ENCODE data around the gene B3GALT4. TPM values are rescaled to one million over a fixed set of nuclear protein-coding genes. Genes with fewer than 3 reads are reported as not detected.

The B3GALT4 gene
- total and polyA plus RNA-seq, 2 of the 13 experiments (the other 11 are each of a cell fraction or from before 2014, with no cell fraction given): 0.04 to 0.27 TPM

GRCh38 chr6:33297956-33298772, 21.2 kb downstream of the B3GALT4 start (continued):
- no peak for TF ChIP-seq TIGD3 (CRISPR knock-in tag; IDR thresholded peaks at IDR 0.05; ENCODE audit: borderline replicate concordance)
- no peak for TF ChIP-seq TFAP4 (IDR thresholded peaks at IDR 0.05; ENCODE audit: borderline replicate concordance, low read depth)
- TF ChIP-seq ZNF44 (CRISPR knock-in tag; IDR thresholded peaks at IDR 0.05): no peak
- no peak for TF ChIP-seq NONO (IDR thresholded peaks at IDR 0.05)
- TF ChIP-seq NONO (CRISPR knock-in tag; conservative IDR thresholded peaks at IDR 0.05): no peak

GRCh38 chr6:33298773-33299236, 21.9 kb downstream of the B3GALT4 start, which contains the start of gene RGL2:
Gene RGL2, minus strand, starts transcription at chr6:33298942. Its CDS starts 332 bp downstream, at chr6:33298610.
- Histone ChIP-seq H3K9ac (ENCODE audit: insufficient read depth, low read depth, low read length) (peak within 1 kb of the TSS; percentile 92), H3K4me2 (ENCODE audit: low read depth, low read length) (peak within 1 kb of the TSS; percentile 92), H4K20me1 (ENCODE audit: insufficient read depth, low read length) (no peaks in the 10 kb centered on the region), H3K4me1 (ENCODE audit: insufficient read depth, low read length) (peaks cover 27% of the 10 kb centered on the region), H3K9me3 (ENCODE audit: low read length) (no peaks in the 10 kb centered on the region), H3K4me3 (replicated peaks in 1 of 3; ENCODE audit: insufficient read depth in 1 of 3, low read depth in 2 of 3, low read length in 3 of 3) (peak within 1 kb of the TSS; percentile 75 to 88 (median 79)), H2AFZ (ENCODE audit: low read length) (no peak within 1 kb of the TSS), H3K79me2 (ENCODE audit: insufficient read depth, low read length) (peaks cover 12% of the 10 kb centered on the region), H3K36me3 (replicated peaks in 1 of 2; ENCODE audit: control insufficient read depth in 1 of 2, insufficient read depth in 2 of 2, low read length in 2 of 2) (peaks cover 4 to 5% of the 10 kb centered on the region in 2 experiments; a peak in 2 of 5 replicates), H3K27me3 (ENCODE audit: control insufficient read depth in 1 of 2, insufficient read depth in 2 of 2, low read length in 2 of 2) (no peaks in the 10 kb centered on the region; a peak in 1 of 5 replicates), H3K27ac (ENCODE audit: extremely low read length, insufficient read depth, low read length) (peak within 1 kb of the TSS; percentile 93)
- no TSS peak for BruUV-seq (replicated peaks)
- intact Hi-C loops (cut with micrococcal nuclease; ENCODE audit: unreplicated experiment) (loop anchor here (1.0 kb wide), 3 partner anchors 10 to 99 kb away; partner anchors contain the start of genes PFDN6, RXRB, SLC39A7 and WDR46), in situ Hi-C loops (cut with HindIII; ENCODE audit: extremely low pct_ligation_motif_present, low pct_unique_long_range_greater_than_20kb) (loop anchor here (5.0 to 25.0 kb wide), 2 partner anchors 97 to 113 kb away; partner anchors contain the start of genes CUTA, HSD17B8, PHF1 and RXRB)
- CTCF ChIA-PET (ENCODE audit: low intra/inter-chr PET ratio, low total read pairs): interaction anchor here (1.2 to 3.3 kb wide), 3 partner anchors 10 to 175 kb away, joined by 3 to 52 read pairs (median 4); partner anchors contain the start of genes PFDN6 and WDR46
- no peak for FAIRE-seq
- no peak for DNase-seq (ENCODE audit: low spot score)
- WGBS (ENCODE audit: low lambda C conversion rate): 2% methylated on average over 25 of the region's 34 CpGs
- peak; percentile 27 for ATAC-seq
- POLR2A ChIA-PET: interaction anchor here (0.8 to 4.1 kb wide), 12 partner anchors 9 to 327 kb away, joined by 3 to 57 read pairs (median 11); partner anchors contain the start of genes B3GALT4, PFDN6, RPS18 and TAPBP
- no peak for TF ChIP-seq CBX5 (CRISPR knock-in tag; IDR thresholded peaks at IDR 0.05; ENCODE audit: borderline replicate concordance)
- TF ChIP-seq HNRNPL (IDR thresholded peaks at IDR 0.05; ENCODE audit: low read depth, low read length): no peak
- TF ChIP-seq PBX3 (CRISPR knock-in tag; IDR thresholded peaks at IDR 0.05; ENCODE audit: borderline replicate concordance): peak; percentile 19; the same call in 1 of the 2 replicates
- no peak for TF ChIP-seq ZNF577 (CRISPR knock-in tag; IDR thresholded peaks at IDR 0.05; ENCODE audit: borderline replicate concordance, low read depth)
- no peak for TF ChIP-seq FOXJ3 (CRISPR knock-in tag; IDR thresholded peaks at IDR 0.05; ENCODE audit: borderline replicate concordance)
- TF ChIP-seq ZNF143 (CRISPR knock-in tag; IDR thresholded peaks at IDR 0.05): no peak
- TF ChIP-seq IKZF1 (IDR thresholded peaks at IDR 0.05): no peak
- 0 out of 2 replicates have a peak, but pooled peaks have one; percentile 29 for TF ChIP-seq ZNF550 (CRISPR knock-in tag; IDR thresholded peaks at IDR 0.05; ENCODE audit: borderline replicate concordance)
- TF ChIP-seq CSRNP2 (CRISPR knock-in tag; conservative IDR thresholded peaks at IDR 0.05; ENCODE audit: low read depth): no peak
- TF ChIP-seq ARNT2 (CRISPR knock-in tag; IDR thresholded peaks at IDR 0.05; ENCODE audit: low read depth): peak; percentile 11; the same call in 1 of the 2 replicates
- no peak for TF ChIP-seq NFRKB (IDR thresholded peaks at IDR 0.05)
- no peak for TF ChIP-seq NBN (conservative IDR thresholded peaks at IDR 0.05)
- TF ChIP-seq SAP130 (CRISPR knock-in tag; IDR thresholded peaks at IDR 0.05; ENCODE audit: low read depth): no peak
